CD1c-positive myeloid dendritic cell (primary cell): ENCODE data around the gene NCMAP.
"Not testable (repeated sequence)": the region's sequence is repeated elsewhere in the genome, so short reads cannot be mapped to it uniquely, and the experiment has no call there.

Experiments used
- DNase-seq: peaks from one replicate; pipeline ENCODE4 v3.0.0-alpha.2; 2016; ENCODE audit errors: extremely low spot score

The NCMAP gene

GRCh38 chr1:24541711-24542346 is 14.1 kb upstream of the NCMAP start:
- DNase-seq: peak; percentile 38

- DNase-seq: no peak
These were observed 11.6 kb upstream of the NCMAP start for GRCh38 chr1:24544239-24544638.

GRCh38 chr1:24545662-24546061 is 10.2 kb upstream of the NCMAP start:
- DNase-seq: no peak

GRCh38 chr1:24547195-24547594 is 8.7 kb upstream of the NCMAP start:
- DNase-seq: no peak

- DNase-seq: no peak
These were observed 7.8 kb upstream of the NCMAP start for GRCh38 chr1:24548070-24548469.

- DNase-seq: not testable (repeated sequence)
These were observed 6.7 kb upstream of the NCMAP start for GRCh38 chr1:24549210-24549609.

GRCh38 chr1:24551290-24551959 is 4.5 kb upstream of the NCMAP start:
- DNase-seq: no peak

- no peak for DNase-seq
These were observed 3.8 kb upstream of the NCMAP start for GRCh38 chr1:24551960-24552571.

GRCh38 chr1:24553931-24554330 is 2.0 kb upstream of the NCMAP start:
- no peak for DNase-seq

- DNase-seq: no peak
These were observed 1.2 kb upstream of the NCMAP start for GRCh38 chr1:24554714-24555113.

GRCh38 chr1:24556414-24556795 is 518 bp downstream of the NCMAP start:
- no peak for DNase-seq

GRCh38 chr1:24557220-24557619 is 1.3 kb downstream of the NCMAP start:
- no peak for DNase-seq

GRCh38 chr1:24557711-24558131 is 1.8 kb downstream of the NCMAP start:
- no peak for DNase-seq

- DNase-seq: no peak
These were observed 2.6 kb downstream of the NCMAP start for GRCh38 chr1:24558455-24558854.

GRCh38 chr1:24558902-24559791 is 3.3 kb downstream of the NCMAP start:
- DNase-seq: peak; percentile 52

GRCh38 chr1:24560361-24560760 is 4.5 kb downstream of the NCMAP start:
- DNase-seq: no peak

GRCh38 chr1:24562625-24563024 is 6.7 kb downstream of the NCMAP start:
- no peak for DNase-seq

GRCh38 chr1:24564695-24565094 is 8.8 kb downstream of the NCMAP start:
- no peak for DNase-seq

GRCh38 chr1:24566236-24566867 is 10.5 kb downstream of the NCMAP start:
- no peak for DNase-seq

- DNase-seq: peak; percentile 32
These were observed 12.0 kb downstream of the NCMAP start for GRCh38 chr1:24567792-24568388.

- DNase-seq: no peak
These were observed 12.6 kb downstream of the NCMAP start for GRCh38 chr1:24568475-24568874.
